NCI-H748 treated with DMSO at 0.1 percent for 48 hours (cell line): ENCODE results near the gene SARDH.
"Not testable (repeated sequence)": the region's sequence is repeated elsewhere in the genome, so short reads cannot be mapped to it uniquely, and the experiment has no call there.

ENCODE experiments used
- DNase-seq: peaks from one replicate; lab custom pipeline; 2025; lab: John Stamatoyannopoulos, UW

Gene SARDH

GRCh38 chr9:133629221-133630110 lies 108.7 kb downstream of the SARDH start:
- no peak for DNase-seq

GRCh38 chr9:133628766-133629165 lies 109.4 kb downstream of the SARDH start:
- DNase-seq = no peak

- no peak for DNase-seq
These were observed 110.8 kb downstream of the SARDH start for GRCh38 chr9:133627341-133627740.

DNA sequence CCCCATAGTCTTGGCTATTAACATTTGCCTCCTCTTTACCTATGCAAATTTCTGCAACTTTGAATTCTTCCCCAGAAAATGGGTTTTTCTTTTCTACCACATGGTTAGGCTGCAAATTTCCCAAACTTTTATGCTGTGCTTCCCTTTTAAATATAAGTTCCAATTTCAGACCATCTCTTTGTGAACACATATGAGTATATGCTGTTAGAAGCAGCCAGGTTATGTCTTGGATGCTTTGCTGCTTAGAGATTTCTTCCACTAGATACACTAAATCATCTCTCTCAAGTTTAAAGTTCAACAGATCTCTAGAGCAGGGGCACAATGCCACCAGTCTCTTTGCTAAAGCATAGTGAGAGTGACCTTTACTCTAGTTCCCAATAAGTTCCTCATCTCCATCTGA lies 112.1 kb downstream of the SARDH start:
- not testable (repeated sequence) for DNase-seq

DNA sequence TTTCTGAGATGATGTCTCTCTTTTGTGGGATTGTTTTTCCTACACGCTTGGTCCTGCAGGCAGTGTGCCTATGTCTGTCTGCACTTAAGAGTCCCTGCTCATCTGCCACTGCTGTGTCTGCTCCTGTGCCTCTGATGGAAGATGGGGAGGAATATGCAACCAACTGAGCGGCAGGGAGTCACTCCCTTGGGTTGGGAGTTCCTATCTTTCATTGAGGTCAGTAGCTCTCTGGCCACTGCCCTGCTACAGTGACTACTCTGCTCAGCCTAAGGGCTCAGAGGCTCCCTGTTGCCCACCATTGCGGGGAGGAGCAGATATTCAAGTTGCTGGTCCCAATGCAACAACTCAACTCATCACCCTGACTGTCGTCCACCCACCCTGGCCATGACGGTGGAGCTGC lies 115.6 kb downstream of the SARDH start:
- DNase-seq = no peak

DNA sequence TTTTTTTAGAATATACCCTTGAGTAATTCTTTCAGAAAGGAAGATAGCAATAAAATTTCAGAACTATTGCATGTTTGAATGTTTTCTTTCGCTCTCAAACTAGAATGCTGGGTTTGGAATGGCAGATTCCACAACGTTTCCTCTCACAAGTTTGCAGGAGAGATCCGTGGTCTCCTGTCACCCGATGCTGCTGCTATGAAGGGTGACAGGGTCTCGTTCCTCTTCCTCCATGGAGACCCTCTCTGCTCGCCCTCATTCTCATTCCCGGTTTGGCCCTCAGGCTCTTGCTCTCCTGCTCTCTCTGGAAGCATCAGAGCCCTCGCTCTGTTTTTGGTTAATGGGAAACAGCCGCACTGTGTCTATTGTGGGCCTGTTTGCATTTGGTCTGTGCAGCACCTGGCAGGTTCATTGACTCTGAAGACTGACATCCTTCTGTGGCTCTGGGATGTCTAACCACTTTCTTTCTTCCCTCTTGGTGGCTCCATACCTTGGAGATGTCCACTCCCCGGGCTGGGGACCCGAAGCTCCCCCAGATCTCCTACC lies 116.4 kb downstream of the SARDH start:
- DNase-seq = no peak

DNA sequence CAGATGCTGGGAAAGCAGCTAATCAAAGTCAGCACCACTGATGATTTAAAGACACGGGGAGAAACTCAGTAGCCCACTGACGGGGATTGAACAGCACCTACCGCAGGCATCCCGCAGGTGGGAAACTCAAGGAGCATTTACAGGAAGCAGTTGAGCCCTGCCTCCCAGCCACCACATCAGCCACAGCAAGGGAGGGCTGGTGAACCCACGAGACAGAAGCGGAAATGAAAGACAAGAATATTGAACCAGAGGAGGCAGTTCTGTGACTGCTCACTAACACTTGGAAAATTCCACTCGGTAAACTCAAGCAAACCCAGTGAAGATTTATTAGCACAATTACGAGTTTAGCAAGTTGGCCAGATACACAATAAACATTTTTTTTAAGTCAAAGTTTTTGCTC lies 118.4 kb downstream of the SARDH start:
- DNase-seq = no peak

DNA sequence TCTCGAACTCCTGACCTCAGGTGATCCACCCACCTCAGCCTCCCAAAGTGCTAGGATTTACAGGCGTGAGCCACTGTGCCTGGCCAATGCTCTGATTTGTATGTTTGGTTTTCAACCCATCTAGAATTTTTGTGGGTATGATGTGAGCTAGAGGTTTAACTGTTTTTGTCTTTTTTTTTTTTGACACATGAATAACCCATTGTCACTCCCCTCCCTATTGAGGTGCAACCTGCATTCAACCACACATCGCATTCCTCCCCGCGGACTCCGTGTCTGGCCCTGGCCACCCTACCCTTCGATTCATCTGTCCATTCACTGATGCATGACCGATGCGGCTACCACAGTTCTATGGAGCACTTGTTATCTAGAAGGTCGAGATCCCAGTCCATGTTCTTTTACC lies 119.4 kb downstream of the SARDH start:
- no peak for DNase-seq

GRCh38 chr9:133616643-133617405 lies 121.3 kb downstream of the SARDH start:
- no peak for DNase-seq

DNA sequence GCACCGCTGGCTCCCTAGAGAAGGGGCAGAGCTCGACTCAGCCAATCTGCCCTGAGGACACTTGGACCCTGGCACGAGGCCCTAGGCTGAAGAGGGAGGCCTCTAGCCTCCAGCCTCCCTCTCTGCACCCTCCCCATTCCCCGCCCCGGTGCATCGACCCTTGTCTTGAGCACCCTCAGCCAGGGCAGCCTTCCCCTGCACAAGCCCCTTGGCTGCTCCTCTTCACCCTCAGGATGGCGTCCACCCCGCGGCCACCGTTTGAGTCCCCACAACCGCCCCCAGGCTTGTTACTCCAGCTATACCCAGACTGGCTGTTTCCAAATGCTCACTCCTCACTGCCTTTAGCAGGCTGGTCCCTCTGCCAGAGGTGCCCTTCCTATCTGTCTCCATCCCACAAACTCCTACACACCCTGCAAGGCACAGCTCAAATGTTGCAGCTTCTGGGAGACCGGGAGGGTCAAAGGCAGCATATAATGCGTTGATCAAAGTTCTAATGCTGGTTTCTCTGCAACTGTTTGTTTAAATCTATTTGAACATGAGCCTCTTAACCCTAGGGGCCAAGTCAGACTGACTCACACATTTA lies 122.5 kb downstream of the SARDH start:
- DNase-seq = no peak

GRCh38 chr9:133615186-133615585 lies 123.0 kb downstream of the SARDH start:
- no peak for DNase-seq

DNA sequence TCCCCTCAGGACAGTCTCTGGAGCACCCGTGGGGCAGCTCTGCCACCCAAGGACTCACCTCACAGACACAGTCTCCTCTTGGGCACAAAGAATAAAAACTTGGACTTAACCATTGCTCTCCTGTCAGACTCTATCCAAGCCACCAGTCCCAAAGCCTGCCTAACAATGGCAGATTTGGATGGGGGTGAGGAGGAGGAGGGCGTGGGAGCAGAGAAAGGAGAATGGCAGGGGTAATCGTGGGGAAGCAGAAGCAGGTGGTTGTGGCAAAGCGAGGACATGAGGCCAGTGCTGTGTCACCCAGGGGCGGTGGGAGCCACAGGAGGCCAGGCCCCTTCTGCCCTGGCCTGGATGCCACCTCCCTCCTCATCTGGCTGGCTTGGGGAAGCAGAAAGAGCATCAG lies 123.5 kb downstream of the SARDH start:
- no peak for DNase-seq

- DNase-seq = no peak
These were observed 124.1 kb downstream of the SARDH start for GRCh38 chr9:133614056-133614455.
